Lung (tissue), 12 donors: ENCODE data around the gene BPIFB6. TPM values are rescaled to one million over a fixed set of nuclear protein-coding genes. Genes with fewer than 3 reads are reported as not detected.

Experiments
- ATAC-seq: fragments of 200-7000 bp; cut with Tn5 transposase; one replicate; pipeline ENCODE4 v1.9.1; 2020; ENCODE audit warnings: moderate number of reproducible peaks; ENCODE audit not compliant: insufficient read depth, low FRiP score
- DNase-seq, 3 donors: peaks; one replicate each; pipeline ENCODE4 v3.0.0-alpha.2; 2013 to 2017
- H3K27ac ChIP-seq, 2 donors: one replicate each; pipeline ENCODE4 v1.5.1; 2013; ENCODE audit warnings: mild to moderate bottlenecking in 2 of 2, moderate library complexity in 2 of 2, control low read depth in 1 of 2, inconsistent platforms in 1 of 2, low read depth in 1 of 2, low read length in 1 of 2
- H3K27me3 ChIP-seq, 3 donors: one replicate each; pipeline ENCODE4 v1.5.1; 2013; ENCODE audit warnings: low read length in 2 of 3; ENCODE audit not compliant: control insufficient read depth in 3 of 3, insufficient read depth in 3 of 3
- H3K36me3 ChIP-seq, 4 donors: one replicate each; pipeline ENCODE4 v1.5.1; 2013; ENCODE audit warnings: low read length in 4 of 4, mild to moderate bottlenecking in 1 of 4, moderate library complexity in 1 of 4; ENCODE audit not compliant: control insufficient read depth in 4 of 4, insufficient read depth in 4 of 4
- H3K4me1 ChIP-seq, 5 donors: one replicate each; pipeline ENCODE4 v1.5.1; 2013; ENCODE audit warnings: low read length in 5 of 5, mild to moderate bottlenecking in 2 of 5, moderate library complexity in 1 of 5; ENCODE audit not compliant: control insufficient read depth in 5 of 5, insufficient read depth in 5 of 5
- H3K4me3 ChIP-seq: one replicate; pipeline ENCODE4 v1.5.1; 2013; ENCODE audit warnings: mild to moderate bottlenecking, control low read depth, moderate library complexity
- H3K9ac ChIP-seq, 2 donors: one replicate each; pipeline ENCODE4 v1.5.1; 2013; ENCODE audit warnings: low read length in 2 of 2, control low read depth in 1 of 2; ENCODE audit not compliant: insufficient read depth in 1 of 2
- H3K9me3 ChIP-seq, 4 donors: one replicate each; pipeline ENCODE4 v1.5.1; 2013; ENCODE audit warnings: low read length in 3 of 4, mild to moderate bottlenecking in 1 of 4, moderate library complexity in 1 of 4; ENCODE audit not compliant: control insufficient read depth in 4 of 4, insufficient read depth in 3 of 4
- CTCF ChIP-seq: IDR thresholded peaks from 2 replicates; pipeline ENCODE4 v1.5.1; 2012; ENCODE audit warnings: mild to moderate bottlenecking; ENCODE audit errors: control extremely low read depth, extremely low read depth
- WGBS, 2 donors: extraction: QIAGEN DNeasy Blood & Tissue Kit; methylation state at CpG; one replicate each; pipeline ENCODE4 v1.1.7; 2013; 5-methylcytosine and 5-hydroxymethylcytosine counted together
- polyA plus RNA-seq, 2 donors: library from polyadenylated mRNA; stranded (reverse); fragments of 200-250 nt; gene quantifications; one replicate each; pipeline ENCODE4 v1.2.1, GENCODE V29; 2013
- total RNA-seq, 2 donors: library from RNA; depleted of rRNA in 1 of 2; stranded (reverse); fragments of >200 nt in 1 of 2; gene quantifications; one replicate each; pipeline ENCODE4 v1.2.1, GENCODE V29; 2014 to 2021
- donor health status: control.
- donor health status: control.
- donor health status: Bipolar disorder and iron deficiency.
- donor health status: healthy.
- donor health status: DM: yes; HTN: yes; CAD: no.

BPIFB6 gene
- total and polyA plus RNA-seq, 4 donors = not detected

GRCh38 chr20:33010674-33011449 is 20.6 kb upstream of the BPIFB6 start:
- no peaks in the 10 kb centered on the region for H3K36me3 ChIP-seq
- 81 to 84% methylated on average over 8 of the region's 8 CpGs for WGBS, 2 donors
- ATAC-seq (no peak), DNase-seq (no peak)
- no peak for TF ChIP-seq CTCF
- H3K9me3 ChIP-seq = no peaks in the 10 kb centered on the region
- H3K4me1 ChIP-seq = no peaks in the 10 kb centered on the region
- no peak overlapping the region for H3K27ac ChIP-seq
- H3K4me3 ChIP-seq = no peak overlapping the region
- no peak overlapping the region for H3K9ac ChIP-seq
- H3K27me3 ChIP-seq = peaks cover 0 to 7% (median 5%) of the 10 kb centered on the region in 3 donors

GRCh38 chr20:33012327-33013189 is 18.9 kb upstream of the BPIFB6 start:
- 85 to 87% methylated on average over 15 of the region's 15 CpGs for WGBS, 2 donors
- Histone ChIP-seq H3K36me3 (no peaks in the 10 kb centered on the region), H3K4me1 (no peaks in the 10 kb centered on the region), H3K27me3 (peaks cover 0 to 11% (median 5%) of the 10 kb centered on the region in 3 donors), H3K9ac (no peak overlapping the region), H3K9me3 (no peaks in the 10 kb centered on the region), H3K4me3 (no peak overlapping the region), H3K27ac (no peak overlapping the region)
- DNase-seq = no peak
- ATAC-seq = no peak
- TF ChIP-seq CTCF = no peak

- Histone ChIP-seq H3K36me3 (no peaks in the 10 kb centered on the region), H3K4me3 (no peak overlapping the region), H3K9me3 (no peaks in the 10 kb centered on the region), H3K9ac (no peak overlapping the region), H3K4me1 (no peaks in the 10 kb centered on the region), H3K27ac (no peak overlapping the region), H3K27me3 (peaks cover 0 to 15% (median 5%) of the 10 kb centered on the region in 3 donors)
- ATAC-seq (no peak), DNase-seq (no peak)
- 72 to 74% methylated on average over 12 of the region's 12 CpGs for WGBS, 2 donors
- TF ChIP-seq CTCF = no peak
Observed at GRCh38 chr20:33013701-33014326, 17.6 kb upstream of the BPIFB6 start.
